Esophagus muscularis mucosa (tissue), 4 donors: ENCODE data around the gene ZDHHC19. TPM values are rescaled to one million over a fixed set of nuclear protein-coding genes. Genes with fewer than 3 reads are reported as not detected.

Experiments
- DNase-seq: peaks from one replicate; pipeline ENCODE4 v3.0.0-alpha.2; 2017; ENCODE audit errors: extremely low spot score
- H3K27ac ChIP-seq, 4 donors: fragments of 200-600 bp; sonication (generic); replicated peaks in 1 of 4; 1 replicate in 3 of 4; 2 replicates in 1 of 4; pipeline ENCODE4 v1.5.1; 2016 to 2019; ENCODE audit warnings: mild to moderate bottlenecking in 1 of 4
- H3K27me3 ChIP-seq, 4 donors: fragments of 200-600 bp; sonication (generic); one replicate each; pipeline versions ENCODE4 v1.5.1 to v1.6.0; 2016 to 2019
- H3K36me3 ChIP-seq, 4 donors: fragments of 200-600 bp; sonication (generic); one replicate each; pipeline ENCODE4 v1.5.1; 2016 to 2019
- H3K4me1 ChIP-seq, 4 donors: fragments of 200-600 bp; sonication (generic); one replicate each; pipeline ENCODE4 v1.5.1; 2016 to 2019
- H3K4me3 ChIP-seq, 4 donors: fragments of 200-600 bp; sonication (generic); 1 replicate in 2 of 4; 2 replicates in 2 of 4; pipeline ENCODE4 v1.5.1; 2016 to 2019; ENCODE audit warnings: mild to moderate bottlenecking in 4 of 4, moderate library complexity in 1 of 4
- H3K9me3 ChIP-seq, 4 donors: fragments of 200-600 bp; sonication (generic); 1 replicate in 3 of 4; 2 replicates in 1 of 4; pipeline ENCODE4 v1.5.1; 2016 to 2019
- EP300 ChIP-seq: sonication (generic); formaldehyde crosslinking; IDR thresholded peaks from one replicate; pipeline ENCODE4 v1.6.1; 2017; ENCODE audit warnings: antibody characterized with exemption
- POLR2A ChIP-seq: fragments of 450-650 bp; IDR thresholded peaks from one replicate; pipeline ENCODE4 v1.6.1; 2017; ENCODE audit warnings: antibody characterized with exemption, moderate library complexity, mild to moderate bottlenecking, low read depth
- POLR2AphosphoS5 ChIP-seq, 2 donors: sonication (generic); formaldehyde crosslinking; IDR thresholded peaks; one replicate each; pipeline ENCODE4 v1.6.1; 2017; ENCODE audit warnings: antibody characterized with exemption in 2 of 2
- WGBS: methylation state at CpG from one replicate; pipeline ENCODE4 v1.1.5; 2018; 5-methylcytosine and 5-hydroxymethylcytosine counted together
- intact Hi-C: fragments of 100-400 bp; cut with DNase I; formaldehyde crosslinking; loops from one replicate; pipeline ENCODE4 v1.15.1; 2023
- total RNA-seq, 4 donors: library from RNA; depleted of rRNA; stranded (reverse); fragments of >200 nt; gene quantifications; one replicate each; pipeline versions ENCODE4 v1.1.0 to v1.2.1, GENCODE V29; 2016
- TF ChIP-seq, protein P1 (sequence below), 3 experiments: fragments of 200-600 bp in 2 of 3; fragments of 450-650 bp in 1 of 3; sonication (generic) in 2 of 3; IDR thresholded peaks; one replicate each; pipeline ENCODE4 v1.5.1; 2017 to 2019; ENCODE audit warnings: antibody characterized with exemption in 3 of 3, mild to moderate bottlenecking in 2 of 3, moderate library complexity in 1 of 3

Gene ZDHHC19
- total RNA-seq, 4 donors from 2014 or later = not detected

- Histone ChIP-seq H3K9me3 (no peaks in the 10 kb centered on the region), H3K36me3 (no peaks in the 10 kb centered on the region), H3K27me3 (peaks cover 0 to 23% (median 0%) of the 10 kb centered on the region in 4 donors), H3K4me1 (peaks cover 0 to 3% (median 1%) of the 10 kb centered on the region in 4 donors), H3K4me3 (no peak overlapping the region), H3K27ac (no peak overlapping the region)
- no peak for DNase-seq
- intact Hi-C loops = no loop called here
- 95% methylated on average over 10 of the region's 10 CpGs for WGBS
- TF ChIP-seq, protein P1, sequence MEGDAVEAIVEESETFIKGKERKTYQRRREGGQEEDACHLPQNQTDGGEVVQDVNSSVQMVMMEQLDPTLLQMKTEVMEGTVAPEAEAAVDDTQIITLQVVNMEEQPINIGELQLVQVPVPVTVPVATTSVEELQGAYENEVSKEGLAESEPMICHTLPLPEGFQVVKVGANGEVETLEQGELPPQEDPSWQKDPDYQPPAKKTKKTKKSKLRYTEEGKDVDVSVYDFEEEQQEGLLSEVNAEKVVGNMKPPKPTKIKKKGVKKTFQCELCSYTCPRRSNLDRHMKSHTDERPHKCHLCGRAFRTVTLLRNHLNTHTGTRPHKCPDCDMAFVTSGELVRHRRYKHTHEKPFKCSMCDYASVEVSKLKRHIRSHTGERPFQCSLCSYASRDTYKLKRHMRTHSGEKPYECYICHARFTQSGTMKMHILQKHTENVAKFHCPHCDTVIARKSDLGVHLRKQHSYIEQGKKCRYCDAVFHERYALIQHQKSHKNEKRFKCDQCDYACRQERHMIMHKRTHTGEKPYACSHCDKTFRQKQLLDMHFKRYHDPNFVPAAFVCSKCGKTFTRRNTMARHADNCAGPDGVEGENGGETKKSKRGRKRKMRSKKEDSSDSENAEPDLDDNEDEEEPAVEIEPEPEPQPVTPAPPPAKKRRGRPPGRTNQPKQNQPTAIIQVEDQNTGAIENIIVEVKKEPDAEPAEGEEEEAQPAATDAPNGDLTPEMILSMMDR (IDR thresholded peaks at IDR 0.05) = no peak
- TF ChIP-seq POLR2A = no peak
- TF ChIP-seq POLR2AphosphoS5 (IDR thresholded peaks at IDR 0.05) = no peak
- TF ChIP-seq EP300 = no peak
Measured at GRCh38 chr3:196225086-196225485, 13.9 kb upstream of the ZDHHC19 start.

GRCh38 chr3:196222876-196223595, 11.8 kb upstream of the ZDHHC19 start:
- no peak for DNase-seq
- H3K36me3 ChIP-seq = no peaks in the 10 kb centered on the region
- intact Hi-C loops = no loop called here
- TF ChIP-seq, protein P1 (IDR thresholded peaks at IDR 0.05) = no peak
- TF ChIP-seq EP300 (no peak), POLR2A (no peak), POLR2AphosphoS5 (IDR thresholded peaks at IDR 0.05) (no peak)
- 64% methylated on average over 19 of the region's 19 CpGs for whole genome bisulfite sequencing
- peaks cover 0 to 23% (median 0%) of the 10 kb centered on the region in 4 donors for H3K27me3 ChIP-seq
- no peak overlapping the region for H3K27ac ChIP-seq
- H3K4me1 ChIP-seq = peaks cover 6 to 17% (median 14%) of the 10 kb centered on the region in 4 donors
- H3K9me3 ChIP-seq = no peaks in the 10 kb centered on the region
- H3K4me3 ChIP-seq = no peak overlapping the region

DNA sequence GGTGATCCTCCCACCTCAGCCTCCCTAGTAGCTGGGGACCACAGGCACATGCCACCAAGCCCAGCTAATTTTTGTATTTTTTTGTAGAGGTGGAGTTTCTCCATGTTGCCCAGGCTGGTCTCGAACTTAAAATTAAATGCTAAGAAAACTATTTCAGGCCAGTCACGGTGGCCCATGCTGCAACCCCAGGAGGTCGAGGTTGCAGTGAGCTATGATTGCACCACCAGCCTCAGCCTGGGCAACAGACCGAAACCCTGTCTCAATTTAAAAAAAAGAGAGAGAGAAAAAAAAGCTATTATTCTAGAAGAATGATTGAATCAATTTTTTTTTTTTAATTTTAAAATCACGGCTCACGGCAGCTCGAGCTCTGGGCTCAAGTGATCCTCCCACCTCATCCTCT, 9.8 kb upstream of the ZDHHC19 start:
- WGBS = 95% methylated on average over 7 of the region's 7 CpGs
- no peaks in the 10 kb centered on the region for H3K36me3 ChIP-seq
- peaks cover 5 to 15% (median 13%) of the 10 kb centered on the region in 4 donors for H3K4me1 ChIP-seq
- no peak overlapping the region for H3K4me3 ChIP-seq
- H3K27ac ChIP-seq = no peak overlapping the region
- intact Hi-C loops = no loop called here
- TF ChIP-seq POLR2AphosphoS5 (IDR thresholded peaks at IDR 0.05) (no peak), POLR2A (no peak), EP300 (no peak)
- TF ChIP-seq, protein P1 (IDR thresholded peaks at IDR 0.05) = no peak
- H3K9me3 ChIP-seq = no peaks in the 10 kb centered on the region
- DNase-seq = no peak
- H3K27me3 ChIP-seq = peaks cover 0 to 28% (median 1%) of the 10 kb centered on the region in 4 donors

- no peaks in the 10 kb centered on the region for H3K36me3 ChIP-seq
- H3K27me3 ChIP-seq = peaks cover 0 to 28% (median 2%) of the 10 kb centered on the region in 4 donors
- no peak overlapping the region for H3K27ac ChIP-seq
- DNase-seq = no peak
- intact Hi-C loops = no loop called here
- no peak overlapping the region for H3K4me3 ChIP-seq
- TF ChIP-seq POLR2AphosphoS5 (IDR thresholded peaks at IDR 0.05) (no peak), EP300 (no peak), POLR2A (no peak)
- TF ChIP-seq, protein P1 (IDR thresholded peaks at IDR 0.05) = no peak
- no peaks in the 10 kb centered on the region for H3K9me3 ChIP-seq
- 80% methylated on average over 10 of the region's 10 CpGs for WGBS
- peaks cover 5 to 15% (median 13%) of the 10 kb centered on the region in 4 donors for H3K4me1 ChIP-seq
Measured at GRCh38 chr3:196220587-196220986, 9.4 kb upstream of the ZDHHC19 start.

DNA sequence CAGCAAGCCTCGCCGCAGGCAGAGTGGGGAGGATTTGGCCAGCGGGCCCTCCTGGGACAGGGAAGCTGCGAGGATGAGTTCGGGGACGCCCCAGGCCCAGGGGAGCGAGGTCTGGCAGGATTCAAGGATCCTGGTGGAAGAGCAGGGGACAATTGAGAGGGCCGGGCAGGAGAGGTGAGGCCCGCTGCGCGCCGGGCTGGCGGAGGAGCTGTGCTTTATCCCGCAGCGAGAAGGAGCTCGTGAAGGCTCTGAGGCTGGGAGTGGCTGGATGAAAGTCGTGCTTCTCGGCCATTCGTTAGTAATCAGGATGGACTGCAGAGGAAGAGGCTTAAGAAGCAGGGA, 8.7 kb upstream of the ZDHHC19 start:
- peak overlapping the region in 1 of 4 donors; percentile 26 for H3K27ac ChIP-seq
- no peaks in the 10 kb centered on the region for H3K9me3 ChIP-seq
- H3K36me3 ChIP-seq = no peaks in the 10 kb centered on the region
- 86% methylated on average over 19 of the region's 19 CpGs for WGBS
- TF ChIP-seq EP300 = no peak
- TF ChIP-seq POLR2A = no peak
- TF ChIP-seq, protein P1 (IDR thresholded peaks at IDR 0.05) = no peak
- TF ChIP-seq POLR2AphosphoS5 (IDR thresholded peaks at IDR 0.05) = no peak
- H3K27me3 ChIP-seq = peaks cover 0 to 28% (median 2%) of the 10 kb centered on the region in 4 donors
- H3K4me3 ChIP-seq = peak overlapping the region in 2 of 4 donors; percentile 33 to 46
- peaks cover 5 to 15% (median 13%) of the 10 kb centered on the region in 4 donors for H3K4me1 ChIP-seq
- intact Hi-C loops = no loop called here
- DNase-seq = no peak
